ENCODE results near the gene KLF11. TPM values are rescaled to one million over a fixed set of nuclear protein-coding genes. Genes with fewer than 3 reads are reported as not detected.

KLF11 gene
- total RNA-seq: 9.7 and 11.0 TPM in 2 replicates

DNA sequence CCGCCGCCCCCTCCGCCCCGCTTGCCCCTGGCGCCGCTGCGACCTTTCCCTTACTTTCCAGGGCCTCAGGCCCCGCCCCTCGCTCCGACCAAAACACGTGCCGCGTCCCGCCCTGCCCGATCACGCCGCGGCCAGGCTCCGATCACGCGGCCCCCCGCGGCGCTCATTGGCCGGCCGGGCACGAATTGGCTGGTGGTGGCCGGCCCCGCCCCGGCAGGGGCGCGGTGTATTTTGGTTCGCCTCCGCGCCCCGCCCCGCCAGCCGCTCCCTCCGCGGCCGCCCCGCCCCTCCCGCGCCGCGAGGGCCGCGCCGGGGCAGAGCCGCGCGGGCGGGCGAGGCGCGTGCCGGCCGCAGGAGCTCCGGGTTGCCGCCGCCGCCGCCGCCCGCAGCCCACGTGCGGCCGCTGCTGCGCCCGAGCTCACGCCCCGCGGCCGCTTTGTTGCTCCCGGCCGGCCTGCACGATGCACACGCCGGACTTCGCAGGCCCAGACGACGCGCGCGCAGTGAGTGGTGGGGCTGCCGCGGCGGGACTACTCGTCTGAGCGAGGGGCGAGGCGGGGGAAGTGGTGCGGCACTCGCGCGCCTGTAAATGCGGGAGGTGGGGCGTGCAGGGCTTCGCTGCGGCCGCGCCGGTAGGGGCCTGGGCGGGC lies at the start of gene KLF11:
Gene KLF11, plus strand, starts transcription at position 295 of the 650 bp plus-strand sequence. Its CDS starts 167 bp downstream, at position 462.

DNA sequence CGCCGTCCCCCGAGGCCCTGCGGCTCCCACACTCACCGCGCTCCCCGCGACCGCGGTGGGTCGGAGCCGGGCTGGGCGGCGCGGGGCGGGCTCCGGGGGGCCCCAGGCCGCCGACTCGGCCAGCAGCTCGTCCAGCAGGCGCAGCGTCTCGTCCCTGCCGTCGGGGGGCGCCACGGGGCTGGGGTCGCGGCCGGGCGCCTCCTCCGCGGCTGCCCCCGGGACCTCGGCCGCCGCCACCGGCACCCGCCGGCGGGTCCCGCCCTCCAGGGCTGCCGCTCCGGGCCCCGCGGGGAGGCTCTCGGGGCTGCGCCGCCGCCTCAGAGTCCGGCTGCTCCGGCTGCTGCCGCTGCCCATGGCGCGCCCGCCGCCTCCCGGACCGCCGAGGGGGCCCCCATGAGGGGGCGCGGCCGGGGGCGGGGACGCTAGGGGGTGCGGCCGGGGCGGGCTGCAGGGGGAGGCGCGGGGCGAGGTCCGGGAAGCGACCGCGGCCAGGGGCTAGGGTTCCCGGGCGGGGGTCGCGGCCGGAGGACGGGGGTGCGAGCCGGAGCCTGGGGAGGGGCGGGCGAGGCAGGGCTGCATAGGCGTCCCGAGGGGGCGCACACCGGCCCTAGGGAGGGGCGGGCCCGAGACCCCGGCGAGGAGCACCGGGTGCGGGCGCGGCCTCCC lies 36.7 kb downstream of the KLF11 start, which contains the start of gene CYS1:
Gene CYS1, minus strand, starts transcription at position 542 of the 666 bp plus-strand sequence. Its CDS starts 188 bp downstream, at position 354.

Other genes with a start within 250 kb of the KLF11 start
- gene TAF1B, start 200.1 kb upstream of the KLF11 start, total RNA-seq: 7.6 and 12.3 TPM in 2 replicates
- gene GRHL1, start 91.9 kb upstream of the KLF11 start, total RNA-seq: 0.09 TPM in 1 of 2 replicates, not detected in the other
- 2.1 and 2.3 TPM in 2 replicates for gene CYS1, start 36.9 kb downstream of the KLF11 start, total RNA-seq
- gene RRM2, start 79.2 kb downstream of the KLF11 start, total RNA-seq: 5.6 and 8.8 TPM in 2 replicates